Cardiac fibroblast (primary cell): ENCODE results near the gene PAQR5.

ENCODE experiments used
- DNase-seq, 2 donors: peaks; one replicate each; pipeline versions ENCODE4 v3.0.0 to v3.0.0-alpha.2; 2010; ENCODE audit warnings: low read depth in 2 of 2
- H3K4me3 ChIP-seq, 2 donors: replicated peaks in 1 of 2; 1 replicate in 1 of 2; 2 replicates in 1 of 2; pipeline ENCODE4 v1.5.1; 2011; ENCODE audit warnings: low read depth in 2 of 2, low read length in 2 of 2, mild to moderate bottlenecking in 2 of 2, moderate library complexity in 1 of 2
- TF ChIP-seq, protein P1 (sequence below): IDR thresholded peaks from one replicate; pipeline ENCODE4 v1.5.1; 2011; ENCODE audit warnings: low read depth, mild to moderate bottlenecking, low read length, inconsistent platforms

The PAQR5 gene

DNA sequence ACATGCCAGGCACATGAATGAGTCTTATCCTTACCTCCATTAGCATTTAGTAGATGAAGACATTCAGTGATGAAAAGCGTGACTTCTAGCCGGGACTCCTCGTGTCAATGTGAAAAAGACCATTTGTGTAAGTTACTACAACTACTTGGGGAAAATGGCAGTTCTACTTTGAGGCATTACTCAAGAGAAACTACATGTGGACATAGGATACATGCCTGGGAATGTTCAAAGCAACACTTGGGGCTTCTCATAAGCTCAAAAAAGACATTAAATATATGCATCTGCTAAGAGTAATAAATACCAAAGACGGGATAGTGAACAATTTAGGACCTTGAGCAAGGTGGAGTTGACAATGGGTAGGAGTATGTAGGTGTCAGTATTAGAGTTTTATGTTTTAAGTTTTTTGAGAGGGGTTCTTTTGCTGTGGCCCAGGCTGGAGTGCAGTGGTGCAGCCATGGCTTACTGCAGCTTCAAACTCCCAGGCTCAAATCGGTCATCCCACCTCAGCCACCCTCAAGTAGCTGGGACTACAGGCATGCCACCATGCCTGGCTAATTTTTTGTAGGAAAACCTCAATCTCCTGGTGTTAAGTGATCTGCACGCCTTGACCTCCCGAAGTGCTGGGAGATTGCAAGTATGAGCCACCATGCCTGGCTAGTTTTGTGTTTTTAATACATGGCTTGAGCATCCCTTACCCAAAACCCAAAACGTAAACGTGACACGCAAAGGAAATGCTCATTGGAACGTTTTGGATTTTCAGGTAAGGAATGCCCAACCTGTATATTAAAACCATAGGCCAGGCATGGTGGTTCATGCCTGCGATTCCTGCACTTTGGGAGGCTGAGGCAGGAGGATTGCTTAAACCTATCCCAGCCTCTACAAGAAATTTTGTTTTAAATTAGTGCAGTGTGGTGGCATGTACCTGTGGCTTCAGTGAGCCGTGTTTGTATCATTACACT is 157.8 kb downstream of the PAQR5 start:
- H3K4me3 ChIP-seq: no peak overlapping the region
- TF ChIP-seq, protein P1, sequence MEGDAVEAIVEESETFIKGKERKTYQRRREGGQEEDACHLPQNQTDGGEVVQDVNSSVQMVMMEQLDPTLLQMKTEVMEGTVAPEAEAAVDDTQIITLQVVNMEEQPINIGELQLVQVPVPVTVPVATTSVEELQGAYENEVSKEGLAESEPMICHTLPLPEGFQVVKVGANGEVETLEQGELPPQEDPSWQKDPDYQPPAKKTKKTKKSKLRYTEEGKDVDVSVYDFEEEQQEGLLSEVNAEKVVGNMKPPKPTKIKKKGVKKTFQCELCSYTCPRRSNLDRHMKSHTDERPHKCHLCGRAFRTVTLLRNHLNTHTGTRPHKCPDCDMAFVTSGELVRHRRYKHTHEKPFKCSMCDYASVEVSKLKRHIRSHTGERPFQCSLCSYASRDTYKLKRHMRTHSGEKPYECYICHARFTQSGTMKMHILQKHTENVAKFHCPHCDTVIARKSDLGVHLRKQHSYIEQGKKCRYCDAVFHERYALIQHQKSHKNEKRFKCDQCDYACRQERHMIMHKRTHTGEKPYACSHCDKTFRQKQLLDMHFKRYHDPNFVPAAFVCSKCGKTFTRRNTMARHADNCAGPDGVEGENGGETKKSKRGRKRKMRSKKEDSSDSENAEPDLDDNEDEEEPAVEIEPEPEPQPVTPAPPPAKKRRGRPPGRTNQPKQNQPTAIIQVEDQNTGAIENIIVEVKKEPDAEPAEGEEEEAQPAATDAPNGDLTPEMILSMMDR: no peak
- DNase-seq: no peak
